CD4-positive, alpha-beta T cell treated with Interleukin-2 at 100 ng/mL for 4 hours (primary cell): ENCODE measurements around the gene GALNT9.
"Not testable (repeated sequence)": the region's sequence is repeated elsewhere in the genome, so short reads cannot be mapped to it uniquely, and the experiment has no call there.

ENCODE experiments used
- DNase-seq: peaks from one replicate; pipeline ENCODE4 v3.0.0-alpha.2; 2020; ENCODE audit warnings: low spot score

Gene GALNT9

GRCh38 chr12:132248453-132249167 lies 80.8 kb downstream of the GALNT9 start:
- no peak for DNase-seq

DNA sequence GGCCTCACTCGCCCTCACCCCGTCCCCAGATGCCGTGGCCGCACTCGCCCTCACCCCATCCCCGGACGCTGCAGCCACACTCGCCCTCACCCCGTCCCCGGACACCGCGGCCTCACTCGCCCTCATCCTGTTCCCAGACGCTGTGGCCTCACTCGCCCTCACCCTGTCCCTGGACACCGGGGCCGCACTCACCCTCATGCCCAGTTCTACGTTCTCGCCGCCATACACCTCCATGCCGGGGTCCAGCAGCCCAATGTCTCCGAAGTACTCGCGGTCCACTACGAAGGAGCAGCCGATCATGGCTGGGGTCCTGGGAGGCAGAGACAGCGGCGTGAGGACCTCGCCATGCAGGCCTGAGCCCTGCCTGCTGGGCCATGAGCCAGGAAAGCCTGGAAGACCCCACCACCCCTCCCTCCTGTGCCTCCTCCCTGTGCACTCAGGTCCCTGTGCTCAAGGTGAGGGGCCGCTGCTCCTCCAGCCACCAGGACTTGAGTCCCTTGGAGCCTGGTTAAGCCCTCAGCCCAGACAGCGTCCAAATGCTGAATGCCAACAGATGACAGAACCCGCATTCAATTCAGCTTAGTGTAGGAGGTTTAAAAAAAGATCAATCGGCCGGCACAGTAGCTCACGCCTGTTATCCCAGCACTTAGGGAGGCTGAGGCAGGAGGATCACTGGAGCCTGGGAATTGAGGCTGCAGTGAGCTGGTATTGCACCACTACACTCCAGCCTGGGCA lies 81.5 kb downstream of the GALNT9 start:
- no peak for DNase-seq

DNA sequence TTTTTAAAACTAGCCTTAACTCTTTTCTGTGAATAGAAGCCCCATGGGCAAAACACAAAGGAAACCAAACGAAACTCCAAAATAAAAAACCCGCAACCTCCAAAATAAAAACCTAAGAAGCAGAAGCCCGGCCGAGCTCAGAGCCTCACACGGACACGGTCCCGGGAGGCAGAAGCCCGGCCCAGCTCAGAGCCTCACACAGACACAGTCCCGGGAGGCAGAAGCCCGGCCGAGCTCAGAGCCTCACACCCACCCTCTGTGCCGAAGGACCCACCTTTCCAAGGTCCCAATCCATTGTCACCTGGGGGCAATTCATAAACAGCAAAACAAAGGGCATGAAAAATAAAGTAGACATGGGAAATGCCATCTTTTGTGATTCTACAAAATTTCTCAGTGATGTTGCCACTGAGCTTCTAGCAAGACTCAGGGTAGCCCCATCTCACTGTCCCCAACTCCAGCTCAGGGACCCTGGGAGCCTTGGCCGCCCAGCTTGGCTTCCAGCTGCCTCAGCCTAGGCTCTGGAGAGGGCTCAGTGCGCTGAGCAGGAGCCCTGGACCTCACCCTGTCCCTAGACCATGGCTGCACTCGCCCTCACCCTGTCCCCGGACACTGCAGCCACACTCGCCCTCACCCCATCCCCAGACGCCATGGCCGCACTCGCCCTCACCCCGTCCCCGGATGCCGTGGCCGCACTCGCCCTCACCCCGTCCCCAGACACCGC lies 82.2 kb downstream of the GALNT9 start:
- DNase-seq, result no peak

DNA sequence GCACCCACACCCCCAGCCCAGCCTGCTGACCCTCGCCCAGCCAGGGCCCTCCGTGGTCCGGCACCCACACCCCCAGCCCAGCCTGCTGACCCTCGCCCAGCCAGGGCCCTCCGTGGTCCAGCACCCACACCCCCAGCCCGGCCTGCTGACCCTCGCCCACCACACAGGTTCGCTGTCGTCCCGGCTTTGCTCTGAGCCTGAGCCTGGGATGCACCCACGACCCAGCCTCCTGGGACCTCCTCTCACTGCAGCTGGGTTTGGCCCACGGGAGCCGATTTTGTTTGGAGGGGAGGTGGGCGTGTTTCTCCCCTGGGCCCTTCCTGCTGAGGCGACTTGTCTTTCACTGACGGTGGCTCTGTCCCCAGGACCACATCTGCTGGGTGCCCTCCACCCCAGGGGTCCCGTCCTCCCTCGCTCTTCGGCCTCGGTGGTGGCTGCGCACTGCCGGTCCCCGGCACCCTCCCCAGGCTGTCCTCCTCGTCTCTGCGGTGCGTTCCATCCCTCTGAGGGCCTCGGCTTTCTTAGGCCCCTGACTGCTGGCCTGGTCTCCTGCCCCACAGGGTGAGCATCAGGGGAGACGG lies 83.8 kb downstream of the GALNT9 start:
- DNase-seq, result no peak

- DNase-seq, result no peak
Measured at GRCh38 chr12:132244724-132245295, 84.6 kb downstream of the GALNT9 start.

DNA sequence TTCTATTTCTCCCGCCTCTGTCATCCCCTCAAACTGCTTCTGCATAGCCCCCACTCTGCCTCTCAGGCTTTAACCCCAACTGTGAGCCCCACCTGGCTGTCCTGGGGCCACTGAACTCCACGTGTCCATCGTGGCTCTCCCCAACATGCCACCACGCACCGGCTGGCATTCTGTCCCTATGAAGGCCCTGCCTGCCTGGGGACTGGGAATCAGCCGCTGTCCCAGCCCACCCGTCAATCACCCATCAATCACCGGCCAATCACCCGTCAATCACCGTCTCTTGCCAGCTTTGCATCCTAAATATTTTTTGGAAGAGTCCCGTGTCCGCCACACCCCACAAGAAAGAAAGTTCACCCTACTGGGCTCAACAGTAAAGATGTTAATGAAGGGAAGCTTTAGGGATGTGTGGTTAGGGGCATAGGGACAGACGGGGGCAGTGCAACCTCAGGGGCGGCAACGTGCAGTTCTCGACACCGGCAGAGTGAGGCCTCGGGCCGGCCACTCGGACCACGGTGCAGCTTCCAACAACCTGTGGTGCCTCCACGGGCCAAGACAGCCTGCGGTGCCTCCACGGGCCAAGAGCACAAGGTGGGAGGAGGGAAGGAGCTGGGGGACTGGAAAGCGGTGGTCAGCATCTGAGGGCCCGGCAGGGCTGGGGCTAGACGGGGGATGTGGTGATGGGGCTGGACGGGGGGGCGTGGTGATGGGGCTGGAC lies 85.6 kb downstream of the GALNT9 start:
- no peak for DNase-seq

GRCh38 chr12:132243171-132243570 lies 86.2 kb downstream of the GALNT9 start:
- not testable (repeated sequence) for DNase-seq

- not testable (repeated sequence) for DNase-seq
Measured at GRCh38 chr12:132240669-132241007, 88.8 kb downstream of the GALNT9 start.

- no peak for DNase-seq
Measured at GRCh38 chr12:132239796-132240668, 89.4 kb downstream of the GALNT9 start.

GRCh38 chr12:132239392-132239791 lies 90.0 kb downstream of the GALNT9 start:
- no peak for DNase-seq

DNA sequence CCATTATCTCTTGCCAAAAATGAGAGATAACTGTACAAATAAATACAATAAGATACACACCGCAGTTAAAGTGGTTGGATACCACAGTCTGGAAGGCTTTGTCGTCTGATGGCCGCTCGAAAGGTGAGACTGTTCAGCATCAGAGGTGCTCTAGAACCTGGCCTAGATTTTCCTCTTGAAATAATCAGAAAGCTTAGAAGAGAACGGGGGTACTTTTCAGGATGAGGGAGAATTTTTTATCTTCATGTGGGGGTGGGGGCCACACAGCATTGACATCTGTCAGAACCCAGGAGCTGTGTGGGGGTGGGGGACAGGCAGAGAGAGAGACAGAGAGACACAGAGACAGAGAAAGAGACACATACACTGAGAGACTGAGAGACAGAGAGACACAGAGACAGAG lies 90.5 kb downstream of the GALNT9 start:
- no peak for DNase-seq

GRCh38 chr12:132238488-132238854 lies 90.9 kb downstream of the GALNT9 start:
- DNase-seq, result no peak

DNA sequence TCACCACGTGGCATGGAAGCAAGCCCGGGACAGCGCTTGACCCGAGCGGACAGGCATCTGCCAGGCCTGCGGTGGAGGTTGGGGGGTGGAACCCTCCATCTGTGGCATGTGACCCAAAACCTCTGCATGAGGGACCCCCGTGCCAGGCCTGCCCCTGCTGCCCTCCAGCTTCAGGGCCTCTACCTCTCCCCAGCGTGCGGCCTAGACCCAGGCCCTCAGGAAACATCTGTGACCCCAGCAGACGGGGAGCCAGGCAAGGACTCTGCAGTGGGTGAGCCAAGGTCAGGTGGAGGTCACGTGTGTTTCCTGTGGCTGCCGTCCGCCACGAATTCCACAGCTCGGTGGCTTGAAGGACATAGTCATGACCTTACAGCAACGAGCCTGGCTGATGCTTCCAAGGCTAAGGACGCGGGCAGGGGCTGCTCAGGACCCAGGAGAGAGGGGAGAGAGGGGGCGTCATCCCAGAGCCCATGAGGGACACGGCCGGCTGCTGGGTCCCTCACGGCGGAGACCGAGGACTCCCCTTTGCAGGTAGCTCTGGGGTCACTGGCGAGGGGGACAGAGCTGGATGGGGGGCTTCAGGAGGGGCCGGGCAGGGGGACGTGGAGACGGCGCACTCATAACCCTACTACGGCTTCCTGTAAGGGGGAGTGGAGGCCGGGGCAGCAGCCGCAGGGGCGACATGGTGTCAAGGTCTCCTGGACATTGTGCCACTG lies 91.5 kb downstream of the GALNT9 start:
- DNase-seq, result no peak

- no peak for DNase-seq
Measured at GRCh38 chr12:132236930-132237771, 92.2 kb downstream of the GALNT9 start.

GRCh38 chr12:132236129-132236929 lies 93.1 kb downstream of the GALNT9 start:
- DNase-seq, result no peak

DNA sequence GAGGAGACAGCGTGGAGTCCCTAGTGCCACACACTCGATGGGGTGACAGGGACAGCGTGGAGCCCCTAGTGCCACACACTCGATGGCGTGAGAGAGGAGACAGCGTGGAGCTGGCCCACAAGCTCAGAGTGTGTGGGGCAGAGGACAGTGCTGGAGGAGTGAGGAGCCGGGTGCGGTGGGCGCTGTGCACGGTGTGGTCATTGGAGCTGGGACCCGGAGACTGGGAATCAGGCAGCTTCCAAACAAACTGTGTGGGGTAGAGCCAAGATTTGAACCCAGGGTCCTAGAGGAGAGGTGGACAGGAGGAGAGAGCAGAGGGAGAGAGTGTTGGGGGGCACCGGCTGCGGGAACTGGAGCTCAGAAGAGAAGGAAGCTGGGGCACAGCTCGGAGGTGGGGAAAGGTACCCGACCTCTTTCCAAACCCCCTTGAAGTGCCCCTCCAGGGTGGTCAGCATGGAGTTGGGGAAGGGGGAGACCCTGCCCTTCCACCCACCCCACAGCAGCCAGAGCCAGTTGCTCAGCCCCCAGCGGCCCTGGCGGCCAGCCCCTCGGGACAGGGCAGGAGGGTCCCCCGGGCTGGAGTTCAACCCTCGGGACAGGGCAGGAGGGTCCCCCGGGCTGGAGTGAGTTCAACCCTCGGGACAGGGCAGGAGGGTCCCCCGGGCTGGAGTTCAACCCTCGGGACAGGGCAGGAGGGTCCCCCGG lies 94.1 kb downstream of the GALNT9 start:
- DNase-seq, result no peak

DNA sequence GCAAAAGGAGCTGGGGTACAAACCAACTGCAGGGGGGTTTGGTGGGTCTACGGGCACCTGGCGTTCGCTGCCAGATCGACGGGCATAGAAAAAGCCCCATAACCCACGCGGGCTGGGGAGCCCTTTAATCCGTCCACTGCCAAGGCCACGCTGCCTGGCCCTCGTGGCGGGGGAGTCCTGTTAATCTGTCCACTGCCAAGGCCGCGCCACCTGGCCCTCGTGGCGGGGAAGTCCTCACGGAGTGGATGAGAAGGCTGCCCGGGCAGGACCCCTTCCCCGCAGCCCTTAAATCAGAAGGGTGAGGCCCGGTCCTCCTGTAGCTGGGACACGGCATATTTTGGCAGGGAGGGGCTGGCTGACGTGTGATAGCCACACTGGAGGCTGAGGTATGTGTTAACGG lies 99.0 kb downstream of the GALNT9 start:
- no peak for DNase-seq

GRCh38 chr12:132229926-132230325 lies 99.5 kb downstream of the GALNT9 start:
- no peak for DNase-seq
